Body of pancreas (tissue), 4 donors: ENCODE measurements around the gene PPP1R13B.

Source experiments
- CTCF ChIP-seq, 7 experiments: fragments of 450-650 bp in 4 of 7; fragments of 200-600 bp in 3 of 7; sonication (generic) in 3 of 7; IDR thresholded peaks; one replicate each; pipeline ENCODE4 v1.5.1; 2016 to 2019; ENCODE audit warnings: antibody characterized with exemption in 7 of 7
- POLR2A ChIP-seq, 3 donors: fragments of 450-650 bp; IDR thresholded peaks; one replicate each; pipeline ENCODE4 v1.6.1; 2016; ENCODE audit warnings: antibody characterized with exemption in 3 of 3, mild to moderate bottlenecking in 2 of 3

GRCh38 chr14:103845327-103845726, 2.0 kb downstream of the PPP1R13B start:
- TF ChIP-seq POLR2A (IDR thresholded peaks at IDR 0.05) (no peak), CTCF (IDR thresholded peaks at IDR 0.05) (no peak)
